Endodermal cell (in vitro differentiated cells): ENCODE measurements around the gene SMYD3. TPM values are rescaled to one million over a fixed set of nuclear protein-coding genes. Genes with fewer than 3 reads are reported as not detected.

Experiments used
- DNase-seq: peaks from one replicate; pipeline ENCODE4 v3.0.0-alpha.2; 2017
- H3K27ac ChIP-seq: 2 replicates; pipeline ENCODE4 v1.5.1; 2013; ENCODE audit warnings: mild to moderate bottlenecking, low read depth, low read length, moderate library complexity
- H3K27me3 ChIP-seq: 2 replicates; pipeline ENCODE4 v1.6.1; 2013; ENCODE audit warnings: mild to moderate bottlenecking, low read length, moderate library complexity; ENCODE audit not compliant: insufficient read depth, control insufficient read depth, poor library complexity, severe bottlenecking
- H3K36me3 ChIP-seq: 2 replicates; pipeline ENCODE4 v1.7.0; 2013; ENCODE audit warnings: mild to moderate bottlenecking, low read length, moderate library complexity; ENCODE audit not compliant: control insufficient read depth, insufficient read depth
- H3K4me1 ChIP-seq: one replicate; pipeline ENCODE4 v1.7.0; 2013; ENCODE audit warnings: low read length; ENCODE audit not compliant: control insufficient read depth, insufficient read depth
- H3K4me3 ChIP-seq: 2 replicates; pipeline ENCODE4 v1.5.1; 2013; ENCODE audit warnings: mild to moderate bottlenecking, low read length, moderate library complexity
- H3K9ac ChIP-seq: 2 replicates; pipeline ENCODE4 v1.6.1; 2013; ENCODE audit warnings: mild to moderate bottlenecking, low read length, moderate library complexity; ENCODE audit not compliant: poor library complexity, severe bottlenecking; ENCODE audit errors: extremely low read depth
- H3K9me3 ChIP-seq: 2 replicates; pipeline ENCODE4 v1.6.1; 2013; ENCODE audit warnings: mild to moderate bottlenecking, low read length, moderate library complexity; ENCODE audit not compliant: control insufficient read depth
- H3K27ac Mint-ChIP-seq: 2 replicates; pipeline ENCODE4 v1.8.0; 2020; ENCODE audit warnings: mixed read lengths
- H3K27me3 Mint-ChIP-seq: 2 replicates; pipeline ENCODE4 v1.8.0; 2021; ENCODE audit warnings: mild to moderate bottlenecking, mixed read lengths; ENCODE audit not compliant: insufficient read depth
- H3K36me3 Mint-ChIP-seq: 2 replicates; pipeline ENCODE4 v1.8.0; 2020; ENCODE audit warnings: low read depth, mixed read lengths
- H3K4me1 Mint-ChIP-seq: 2 replicates; pipeline ENCODE4 v1.8.0; 2020; ENCODE audit warnings: mixed read lengths
- H3K4me3 Mint-ChIP-seq: 2 replicates; pipeline ENCODE4 v1.8.0; 2020; ENCODE audit warnings: mild to moderate bottlenecking, moderate library complexity, mixed read lengths
- H3K9me3 Mint-ChIP-seq: 2 replicates; pipeline ENCODE4 v1.8.0; 2020; ENCODE audit warnings: mild to moderate bottlenecking, mixed read lengths
- CTCF ChIP-seq: fragments of 200-600 bp; sonication (generic); conservative IDR thresholded peaks from 2 replicates; pipeline ENCODE4 v1.5.0; 2021; ENCODE audit warnings: antibody characterized with exemption, mild to moderate bottlenecking
- WGBS, 2 experiments: methylation state at CpG; one replicate each; pipeline versions ENCODE4 v1.1.5 to v1.1.7; 2013; ENCODE audit warnings: missing lambda C conversion rate in 2 of 2, mixed read lengths in 1 of 2; ENCODE audit not compliant: insufficient coverage in 1 of 2, insufficient read length in 1 of 2; 5-methylcytosine and 5-hydroxymethylcytosine counted together
- total RNA-seq, 2 donors: library from RNA; stranded (reverse); fragmentation: NEBNext Ultra II Directional in 1 of 2; extraction: Animal tissue kit (Norgen Biotek cat#: 25700) in 1 of 2; gene quantifications; 2 replicates in 1 of 2; 3 replicates in 1 of 2; pipeline ENCODE4 v1.2.1, GENCODE V29; 2021

Gene SMYD3
- total RNA-seq, 2 donors from 2014 or later: 32.3 to 45.8 TPM

- H3K36me3 ChIP-seq: no peaks in the 10 kb centered on the region
- H3K4me3 Mint-ChIP-seq: no peak overlapping the region
- H3K27ac Mint-ChIP-seq: no peak overlapping the region
- H3K9ac ChIP-seq: no peak overlapping the region
- no peaks in the 10 kb centered on the region for H3K4me1 Mint-ChIP-seq
- no peak overlapping the region for H3K4me3 ChIP-seq
- H3K27me3 Mint-ChIP-seq: no peaks in the 10 kb centered on the region
- no peak for TF ChIP-seq CTCF
- DNase-seq: no peak
- H3K27me3 ChIP-seq: no peaks in the 10 kb centered on the region
- H3K9me3 Mint-ChIP-seq: peaks cover 6% of the 10 kb centered on the region
- H3K36me3 Mint-ChIP-seq: peaks cover 11% of the 10 kb centered on the region
- no peak overlapping the region for H3K27ac ChIP-seq
- 92 to 100% methylated on average over 1 to 5 of the region's 5 CpGs for WGBS, 2 experiments
- no peaks in the 10 kb centered on the region for H3K9me3 ChIP-seq
- no peaks in the 10 kb centered on the region for H3K4me1 ChIP-seq
Measured at GRCh38 chr1:245895455-245895959, 611.6 kb downstream of the SMYD3 start.

GRCh38 chr1:245894843-245895242 lies 612.2 kb downstream of the SMYD3 start:
- H3K27ac ChIP-seq: no peak overlapping the region
- 92 to 94% methylated on average over 7 of the region's 7 CpGs for WGBS, 2 experiments
- H3K4me1 Mint-ChIP-seq: no peaks in the 10 kb centered on the region
- peaks cover 8% of the 10 kb centered on the region for H3K9me3 Mint-ChIP-seq
- H3K4me3 Mint-ChIP-seq: no peak overlapping the region
- no peak for DNase-seq
- H3K27ac Mint-ChIP-seq: no peak overlapping the region
- no peaks in the 10 kb centered on the region for H3K9me3 ChIP-seq
- no peaks in the 10 kb centered on the region for H3K27me3 Mint-ChIP-seq
- H3K36me3 Mint-ChIP-seq: peaks cover 11% of the 10 kb centered on the region
- no peaks in the 10 kb centered on the region for H3K4me1 ChIP-seq
- no peaks in the 10 kb centered on the region for H3K27me3 ChIP-seq
- H3K4me3 ChIP-seq: no peak overlapping the region
- no peak overlapping the region for H3K9ac ChIP-seq
- H3K36me3 ChIP-seq: no peaks in the 10 kb centered on the region
- TF ChIP-seq CTCF: no peak

- Mint-ChIP-seq H3K27me3 (no peaks in the 10 kb centered on the region), H3K9me3 (peaks cover 15% of the 10 kb centered on the region), H3K36me3 (peaks cover 11% of the 10 kb centered on the region), H3K27ac (no peak overlapping the region), H3K4me3 (no peak overlapping the region), H3K4me1 (no peaks in the 10 kb centered on the region)
- DNase-seq: no peak
- no peaks in the 10 kb centered on the region for H3K4me1 ChIP-seq
- no peak overlapping the region for H3K4me3 ChIP-seq
- H3K27me3 ChIP-seq: no peaks in the 10 kb centered on the region
- H3K36me3 ChIP-seq: no peaks in the 10 kb centered on the region
- no peak overlapping the region for H3K9ac ChIP-seq
- H3K27ac ChIP-seq: no peak overlapping the region
- no CpG with 5 or more reads among the region's 1 CpG for WGBS, 2 experiments
- H3K9me3 ChIP-seq: no peaks in the 10 kb centered on the region
- no peak for TF ChIP-seq CTCF
Measured at GRCh38 chr1:245893025-245893424, 614.1 kb downstream of the SMYD3 start.
